Ascending aorta (tissue), 2 donors: ENCODE results near the gene BCAR1. TPM values are rescaled to one million over a fixed set of nuclear protein-coding genes. Genes with fewer than 3 reads are reported as not detected.

Experiments used
- DNase-seq, 2 donors: peaks; one replicate each; pipeline ENCODE4 v3.0.0-alpha.2; 2019; ENCODE audit warnings: low spot score in 2 of 2
- H3K27ac ChIP-seq, 2 donors: fragments of 200-600 bp; sonication (generic); one replicate each; pipeline ENCODE4 v1.5.1; 2016 to 2017; ENCODE audit warnings: mild to moderate bottlenecking in 1 of 2
- H3K27me3 ChIP-seq: fragments of 200-600 bp; sonication (generic); one replicate; pipeline ENCODE4 v1.5.1; 2017
- H3K36me3 ChIP-seq, 2 donors: fragments of 200-600 bp; sonication (generic); one replicate each; pipeline ENCODE4 v1.5.1; 2016
- H3K4me1 ChIP-seq, 2 donors: fragments of 200-600 bp; sonication (generic); one replicate each; pipeline ENCODE4 v1.5.1; 2016 to 2017; ENCODE audit warnings: mild to moderate bottlenecking in 1 of 2
- H3K4me3 ChIP-seq, 2 donors: fragments of 200-600 bp; sonication (generic); one replicate each; pipeline ENCODE4 v1.5.1; 2016 to 2017; ENCODE audit warnings: mild to moderate bottlenecking in 1 of 2
- H3K9me3 ChIP-seq, 2 donors: fragments of 200-600 bp; sonication (generic); one replicate each; pipeline ENCODE4 v1.5.1; 2016
- intact Hi-C: fragments of 100-400 bp; cut with DNase I; formaldehyde crosslinking; loops from one replicate; pipeline ENCODE4 v1.15.1; 2023
- total RNA-seq: library from RNA; depleted of rRNA; stranded (reverse); fragments of >200 nt; gene quantifications from one replicate; pipeline ENCODE4 v1.1.0, GENCODE V29; 2016
- TF ChIP-seq, protein P1 (sequence below), 3 experiments: fragments of 200-600 bp in 2 of 3; fragments of 450-650 bp in 1 of 3; sonication (generic) in 2 of 3; IDR thresholded peaks; one replicate each; pipeline ENCODE4 v1.5.1; 2016 to 2019; ENCODE audit warnings: antibody characterized with exemption in 3 of 3, mild to moderate bottlenecking in 1 of 3, moderate library complexity in 1 of 3

The BCAR1 gene
- total RNA-seq, 1 donor from 2014 or later, result 243 TPM

DNA sequence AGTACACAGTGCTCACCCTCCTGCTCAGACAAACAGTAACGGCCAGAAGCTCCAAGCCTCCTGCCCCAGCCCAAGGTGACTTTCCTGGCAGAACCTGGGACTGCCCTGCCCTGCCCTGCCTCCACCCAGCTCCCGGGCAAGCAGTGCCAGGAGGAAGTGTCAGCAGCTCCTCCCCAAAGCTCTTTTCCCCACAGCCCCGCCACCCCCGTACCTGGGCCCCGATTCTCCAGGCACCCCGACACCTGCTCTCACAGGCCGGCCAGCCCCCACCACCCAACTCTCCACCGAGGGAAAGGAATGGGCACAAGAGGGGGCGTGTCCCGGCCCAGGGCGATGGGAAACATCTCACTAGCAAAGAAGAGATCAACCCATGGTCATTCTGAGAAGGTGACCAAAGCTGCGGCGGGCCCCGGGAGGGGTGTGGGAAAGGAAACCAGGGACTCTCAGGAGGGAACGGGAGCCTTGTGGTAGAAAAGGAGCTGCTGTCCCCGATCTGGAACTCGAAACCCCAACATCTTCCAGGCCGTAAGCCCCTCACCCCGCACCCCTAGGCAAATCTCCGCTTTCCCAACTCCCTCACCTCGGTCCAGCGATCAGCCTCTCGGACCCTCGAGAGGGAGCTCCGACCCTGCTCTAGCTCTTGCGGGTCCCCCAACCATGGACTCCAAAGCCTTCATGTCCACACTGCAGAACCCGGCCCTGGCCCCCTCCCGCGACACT lies 1.2 kb downstream of the BCAR1 start:
- Histone ChIP-seq H3K36me3 (no peaks in the 10 kb centered on the region), H3K4me1 (peaks cover 55 to 77% of the 10 kb centered on the region in 2 donors), H3K4me3 (peak overlapping the region; percentile 69 to 85), H3K27me3 (no peaks in the 10 kb centered on the region), H3K9me3 (no peaks in the 10 kb centered on the region), H3K27ac (peak overlapping the region; percentile 94 to 100)
- peak in 1 of 2 donors; percentile 81 for DNase-seq
- TF ChIP-seq, protein P1, sequence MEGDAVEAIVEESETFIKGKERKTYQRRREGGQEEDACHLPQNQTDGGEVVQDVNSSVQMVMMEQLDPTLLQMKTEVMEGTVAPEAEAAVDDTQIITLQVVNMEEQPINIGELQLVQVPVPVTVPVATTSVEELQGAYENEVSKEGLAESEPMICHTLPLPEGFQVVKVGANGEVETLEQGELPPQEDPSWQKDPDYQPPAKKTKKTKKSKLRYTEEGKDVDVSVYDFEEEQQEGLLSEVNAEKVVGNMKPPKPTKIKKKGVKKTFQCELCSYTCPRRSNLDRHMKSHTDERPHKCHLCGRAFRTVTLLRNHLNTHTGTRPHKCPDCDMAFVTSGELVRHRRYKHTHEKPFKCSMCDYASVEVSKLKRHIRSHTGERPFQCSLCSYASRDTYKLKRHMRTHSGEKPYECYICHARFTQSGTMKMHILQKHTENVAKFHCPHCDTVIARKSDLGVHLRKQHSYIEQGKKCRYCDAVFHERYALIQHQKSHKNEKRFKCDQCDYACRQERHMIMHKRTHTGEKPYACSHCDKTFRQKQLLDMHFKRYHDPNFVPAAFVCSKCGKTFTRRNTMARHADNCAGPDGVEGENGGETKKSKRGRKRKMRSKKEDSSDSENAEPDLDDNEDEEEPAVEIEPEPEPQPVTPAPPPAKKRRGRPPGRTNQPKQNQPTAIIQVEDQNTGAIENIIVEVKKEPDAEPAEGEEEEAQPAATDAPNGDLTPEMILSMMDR (IDR thresholded peaks at IDR 0.05), result no peak
- intact Hi-C loops, result loop anchor here (2.0 to 5.0 kb wide), 2 partner anchors 15 to 137 kb away; no protein-coding TSS in a partner anchor

DNA sequence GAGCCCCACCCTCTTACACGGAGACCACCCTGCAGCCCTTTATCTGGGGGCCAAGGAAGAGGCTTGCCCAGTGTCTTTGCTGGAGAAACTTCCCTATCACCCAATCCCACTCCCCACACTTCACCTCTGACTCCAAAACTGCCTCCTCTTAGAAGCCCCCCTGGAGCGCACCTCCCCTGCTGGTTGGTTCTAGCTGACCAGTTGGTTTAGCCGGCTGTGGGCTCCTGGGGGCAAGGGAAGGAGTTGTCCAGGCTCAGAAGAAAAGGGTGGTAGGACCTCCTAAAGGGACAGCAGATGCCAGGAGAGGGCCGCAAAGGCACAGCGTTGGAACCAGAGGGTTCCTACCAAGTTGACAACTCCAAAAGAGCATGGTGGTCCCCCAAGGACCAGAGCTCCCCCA lies 2.0 kb downstream of the BCAR1 start:
- intact Hi-C loops, result no loop called here
- H3K36me3 ChIP-seq, result no peaks in the 10 kb centered on the region
- no peaks in the 10 kb centered on the region for H3K9me3 ChIP-seq
- peak overlapping the region; percentile 94 to 100 for H3K27ac ChIP-seq
- no peaks in the 10 kb centered on the region for H3K27me3 ChIP-seq
- H3K4me1 ChIP-seq, result peaks cover 56 to 78% of the 10 kb centered on the region in 2 donors
- peak overlapping the region; percentile 69 to 85 for H3K4me3 ChIP-seq
- TF ChIP-seq, protein P1 (IDR thresholded peaks at IDR 0.05), result no peak
- no peak for DNase-seq

DNA sequence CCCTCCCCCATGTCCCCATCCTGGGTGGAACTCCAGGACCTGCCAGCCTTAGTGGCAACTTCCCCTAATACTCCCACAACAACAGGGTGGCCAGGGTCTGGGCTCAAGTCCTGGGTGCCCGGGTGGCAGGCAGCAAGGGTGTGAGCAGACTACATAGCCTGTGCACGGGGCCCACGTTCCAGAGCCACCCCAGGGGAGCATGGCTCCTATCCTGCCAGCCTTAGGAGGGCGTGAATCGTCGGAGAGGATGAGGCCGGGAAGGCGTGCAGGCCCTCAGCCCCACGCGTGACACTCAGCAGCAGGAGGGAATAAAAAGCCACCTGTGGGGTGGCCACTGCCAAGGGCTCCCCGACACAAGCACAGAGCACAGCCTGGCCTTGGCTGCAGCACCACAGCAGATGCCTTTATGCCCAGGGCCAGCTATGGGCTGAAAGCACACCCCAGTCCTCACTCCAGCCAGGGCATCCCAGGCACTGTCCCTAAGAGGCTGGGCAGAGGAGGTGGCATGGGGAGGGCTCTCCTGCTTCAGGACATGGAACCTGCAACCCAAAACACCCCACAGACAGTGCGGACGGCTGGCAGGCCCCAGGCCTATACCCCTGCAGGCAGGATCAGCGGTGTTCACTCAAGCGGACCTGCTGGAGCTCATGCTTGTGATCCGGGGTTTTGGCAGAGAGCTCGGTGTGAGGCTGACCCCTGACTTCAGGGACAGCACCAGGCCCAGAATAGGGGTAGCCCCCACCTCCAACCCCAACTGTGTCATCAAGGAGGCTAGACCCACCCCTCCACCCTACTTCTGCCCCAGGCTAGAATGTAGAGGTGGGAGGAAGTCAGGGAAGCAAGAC lies 2.7 kb downstream of the BCAR1 start:
- H3K27me3 ChIP-seq, result no peaks in the 10 kb centered on the region
- TF ChIP-seq, protein P1 (IDR thresholded peaks at IDR 0.05), result no peak
- no peaks in the 10 kb centered on the region for H3K36me3 ChIP-seq
- DNase-seq, result no peak
- intact Hi-C loops, result no loop called here
- H3K4me3 ChIP-seq, result peak overlapping the region; percentile 41 to 69
- H3K4me1 ChIP-seq, result peaks cover 62 to 78% of the 10 kb centered on the region in 2 donors
- H3K9me3 ChIP-seq, result no peaks in the 10 kb centered on the region
- peak overlapping the region; percentile 94 to 100 for H3K27ac ChIP-seq

DNA sequence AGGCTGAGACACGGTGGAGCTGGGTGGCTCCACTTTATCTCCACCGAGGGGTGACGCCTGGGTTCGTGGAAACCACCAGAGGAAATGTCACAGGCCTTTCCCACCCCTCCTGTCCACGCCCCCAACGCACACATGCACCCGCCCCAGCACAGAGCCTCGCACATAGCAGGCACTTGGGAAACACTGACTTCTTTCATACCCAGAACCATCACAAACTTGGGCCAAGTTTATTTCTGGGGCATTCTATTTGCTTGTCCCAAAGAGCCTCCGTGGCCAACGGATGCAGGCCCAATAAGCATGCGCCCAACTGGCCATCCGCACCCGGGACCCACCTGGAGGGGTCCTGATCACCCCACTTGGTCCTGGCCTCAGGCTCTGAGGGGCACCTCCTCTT lies 3.3 kb downstream of the BCAR1 start:
- TF ChIP-seq, protein P1 (IDR thresholded peaks at IDR 0.05), result no peak
- Histone ChIP-seq H3K4me1 (peaks cover 63 to 78% of the 10 kb centered on the region in 2 donors), H3K4me3 (peak overlapping the region; percentile 41 to 69), H3K27ac (peak overlapping the region; percentile 94 to 100), H3K36me3 (peaks cover 0 to under 1% of the 10 kb centered on the region in 2 donors), H3K27me3 (no peaks in the 10 kb centered on the region), H3K9me3 (no peaks in the 10 kb centered on the region)
- intact Hi-C loops, result no loop called here
- no peak for DNase-seq

DNA sequence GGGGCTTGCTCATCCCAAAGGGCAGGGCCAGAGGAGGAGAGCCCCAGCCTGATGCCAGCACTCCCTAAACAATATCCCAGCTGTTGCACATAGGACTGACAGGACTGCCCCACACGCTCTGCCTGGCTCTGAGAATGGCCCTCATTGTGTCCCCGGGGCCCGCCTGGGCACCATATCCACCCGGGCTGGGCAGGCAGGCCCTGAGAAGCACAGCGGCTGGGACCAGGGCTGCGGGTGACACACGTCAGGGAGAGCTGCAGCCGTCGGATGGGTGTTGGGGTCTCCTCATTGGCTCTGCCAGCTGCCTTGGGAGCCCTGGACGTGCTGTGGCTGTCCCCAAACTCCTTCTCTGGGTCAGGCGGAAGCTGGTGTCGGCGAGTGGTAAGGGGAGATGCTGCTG lies 4.2 kb downstream of the BCAR1 start:
- intact Hi-C loops, result no loop called here
- no peaks in the 10 kb centered on the region for H3K27me3 ChIP-seq
- DNase-seq, result no peak
- peak overlapping the region; percentile 94 to 100 for H3K27ac ChIP-seq
- H3K4me3 ChIP-seq, result peak overlapping the region; percentile 41 to 69
- H3K4me1 ChIP-seq, result peaks cover 57 to 78% of the 10 kb centered on the region in 2 donors
- H3K9me3 ChIP-seq, result no peaks in the 10 kb centered on the region
- peaks cover 4 to 9% of the 10 kb centered on the region in 2 donors for H3K36me3 ChIP-seq
- TF ChIP-seq, protein P1 (IDR thresholded peaks at IDR 0.05), result no peak
